Measurements from ENCODE around the gene PARP14.

GRCh38 chr3:122697952-122698620 lies 17.4 kb downstream of the PARP14 start:
- TF ChIP-seq CTCF (IDR thresholded peaks at IDR 0.05; ENCODE audit: poor library complexity): no peak
- TF ChIP-seq EZH2phosphoT487 (IDR thresholded peaks at IDR 0.05; ENCODE audit: low read depth, severe bottlenecking, unreplicated experiment): no peak

All from hepatocyte (in vitro differentiated cells).